ENCODE results near the gene RNF224.

DNA sequence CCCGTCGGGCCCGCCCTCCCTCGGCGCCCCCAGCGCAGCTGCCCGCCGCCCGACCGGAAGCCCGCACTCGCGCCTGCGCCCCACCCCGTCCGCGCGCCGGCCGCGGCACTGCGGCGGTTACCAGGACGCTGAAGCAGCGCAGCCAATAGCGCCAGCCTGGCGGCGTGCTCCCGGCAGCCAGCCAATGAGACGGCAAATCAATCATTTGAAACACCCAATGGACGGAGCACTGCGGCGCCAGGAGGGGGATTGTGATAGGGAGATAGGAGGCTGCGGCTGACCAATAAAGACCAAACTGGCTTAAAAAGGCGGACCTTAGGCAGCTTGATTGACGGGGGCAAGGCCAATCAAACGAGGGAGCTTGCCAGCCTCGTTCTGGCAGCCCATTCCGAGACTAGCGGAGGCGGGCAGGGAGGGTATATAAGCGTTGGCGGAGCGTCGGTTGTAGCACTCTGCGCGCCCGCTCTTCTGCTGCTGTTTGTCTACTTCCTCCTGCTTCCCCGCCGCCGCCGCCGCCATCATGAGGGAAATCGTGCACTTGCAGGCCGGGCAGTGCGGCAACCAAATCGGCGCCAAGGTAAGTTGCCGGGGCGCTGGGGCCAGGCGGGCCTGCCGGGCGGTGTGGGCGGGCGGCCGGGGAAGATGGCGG lies 13.7 kb downstream of the RNF224 start, which contains the start of gene TUBB4B:
- TF ChIP-seq, protein P1, sequence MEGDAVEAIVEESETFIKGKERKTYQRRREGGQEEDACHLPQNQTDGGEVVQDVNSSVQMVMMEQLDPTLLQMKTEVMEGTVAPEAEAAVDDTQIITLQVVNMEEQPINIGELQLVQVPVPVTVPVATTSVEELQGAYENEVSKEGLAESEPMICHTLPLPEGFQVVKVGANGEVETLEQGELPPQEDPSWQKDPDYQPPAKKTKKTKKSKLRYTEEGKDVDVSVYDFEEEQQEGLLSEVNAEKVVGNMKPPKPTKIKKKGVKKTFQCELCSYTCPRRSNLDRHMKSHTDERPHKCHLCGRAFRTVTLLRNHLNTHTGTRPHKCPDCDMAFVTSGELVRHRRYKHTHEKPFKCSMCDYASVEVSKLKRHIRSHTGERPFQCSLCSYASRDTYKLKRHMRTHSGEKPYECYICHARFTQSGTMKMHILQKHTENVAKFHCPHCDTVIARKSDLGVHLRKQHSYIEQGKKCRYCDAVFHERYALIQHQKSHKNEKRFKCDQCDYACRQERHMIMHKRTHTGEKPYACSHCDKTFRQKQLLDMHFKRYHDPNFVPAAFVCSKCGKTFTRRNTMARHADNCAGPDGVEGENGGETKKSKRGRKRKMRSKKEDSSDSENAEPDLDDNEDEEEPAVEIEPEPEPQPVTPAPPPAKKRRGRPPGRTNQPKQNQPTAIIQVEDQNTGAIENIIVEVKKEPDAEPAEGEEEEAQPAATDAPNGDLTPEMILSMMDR (IDR thresholded peaks at IDR 0.05; ENCODE audit: insufficient read depth, low read length, poor library complexity, severe bottlenecking), result no peak
- TF ChIP-seq EZH2phosphoT487 (conservative IDR thresholded peaks at IDR 0.05; ENCODE audit: low read length), result no peak

All from SU-DHL-6 (cell line).